Activated T-cell treated with anti-CD3 and anti-CD28 coated beads, Interleukin-2, amount 50 U/mL, for 72 hours (primary cell): ENCODE results near the gene THSD7A. TPM values are rescaled to one million over a fixed set of nuclear protein-coding genes. Genes with fewer than 3 reads are reported as not detected.

ENCODE experiments used
- ATAC-seq, 2 donors: fragments of 150-1000 bp; cut with Tn5 transposase; replicated peaks in 1 of 2; 2 replicates each; pipeline ENCODE4 v1.10.0; 2021; ENCODE audit warnings: moderate library complexity in 2 of 2, mild to moderate bottlenecking in 1 of 2
- DNase-seq, 2 donors: peaks; one replicate each; pipeline ENCODE4 v3.0.0; 2021 to 2022; ENCODE audit warnings: mixed read lengths in 1 of 2
- H3K27ac Mint-ChIP-seq: one replicate; pipeline ENCODE4 v1.8.0; 2022; ENCODE audit warnings: mild to moderate bottlenecking, moderate library complexity, mixed read lengths
- H3K27me3 Mint-ChIP-seq: one replicate; pipeline ENCODE4 v1.8.0; 2022; ENCODE audit warnings: low read depth, mixed read lengths
- H3K36me3 Mint-ChIP-seq, 2 donors: one replicate each; pipeline ENCODE4 v1.8.0; 2022; ENCODE audit warnings: mixed read lengths in 2 of 2, mild to moderate bottlenecking in 1 of 2; ENCODE audit not compliant: insufficient read depth in 2 of 2
- H3K4me1 Mint-ChIP-seq: one replicate; pipeline ENCODE4 v1.8.0; 2022; ENCODE audit warnings: low read depth, mixed read lengths
- H3K4me3 Mint-ChIP-seq, 2 donors: one replicate each; pipeline ENCODE4 v1.8.0; 2022; ENCODE audit warnings: mild to moderate bottlenecking in 2 of 2, mixed read lengths in 2 of 2, moderate library complexity in 2 of 2
- H3K9me3 Mint-ChIP-seq, 2 donors: one replicate each; pipeline ENCODE4 v1.8.0; 2022; ENCODE audit warnings: mixed read lengths in 2 of 2
- total RNA-seq, 2 donors: library from RNA; stranded (reverse); gene quantifications; one replicate each; pipeline ENCODE4 v1.2.3, GENCODE V29; 2022

The THSD7A gene
- total RNA-seq, 2 donors from 2014 or later = not detected

DNA sequence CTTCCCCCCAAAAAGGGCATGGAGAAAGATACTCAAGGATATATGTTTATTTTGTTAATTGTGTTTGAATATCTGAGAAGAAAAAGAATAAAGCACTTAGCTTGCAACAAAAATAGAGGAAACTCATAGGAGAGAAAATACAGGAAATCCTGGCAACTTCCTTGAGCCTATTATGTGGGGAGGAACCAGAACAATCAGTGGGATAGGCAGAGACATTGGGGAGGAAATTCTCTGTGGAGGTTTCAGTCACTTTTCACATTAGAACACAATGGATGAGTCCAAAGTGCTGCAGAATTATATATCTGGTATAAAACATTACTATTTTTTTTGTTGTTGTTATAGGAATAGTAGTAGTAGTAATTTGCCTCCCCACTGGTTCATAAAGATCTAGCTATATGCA lies 240.1 kb downstream of the THSD7A start:
- ATAC-seq (no peak), DNase-seq (no peak)
- no peaks in the 10 kb centered on the region for H3K36me3 Mint-ChIP-seq
- no peaks in the 10 kb centered on the region for H3K27me3 Mint-ChIP-seq
- H3K9me3 Mint-ChIP-seq = peaks cover 2 to 3% of the 10 kb centered on the region in 2 donors
- no peak overlapping the region for H3K4me3 Mint-ChIP-seq
- no peaks in the 10 kb centered on the region for H3K4me1 Mint-ChIP-seq
- H3K27ac Mint-ChIP-seq = no peak overlapping the region

- Mint-ChIP-seq H3K36me3 (no peaks in the 10 kb centered on the region), H3K4me1 (no peaks in the 10 kb centered on the region), H3K9me3 (peaks cover 2 to 3% of the 10 kb centered on the region in 2 donors), H3K27me3 (no peaks in the 10 kb centered on the region), H3K4me3 (no peak overlapping the region), H3K27ac (no peak overlapping the region)
- ATAC-seq (no peak), DNase-seq (no peak)
Observed at GRCh38 chr7:11591055-11591633, 240.9 kb downstream of the THSD7A start.

GRCh38 chr7:11589251-11589650 lies 242.7 kb downstream of the THSD7A start:
- no peak for DNase-seq
- Mint-ChIP-seq H3K36me3 (no peaks in the 10 kb centered on the region), H3K27me3 (no peaks in the 10 kb centered on the region), H3K4me3 (no peak overlapping the region), H3K4me1 (no peaks in the 10 kb centered on the region), H3K9me3 (peaks cover 0 to 2% of the 10 kb centered on the region in 2 donors), H3K27ac (no peak overlapping the region)
- no peak for ATAC-seq

DNA sequence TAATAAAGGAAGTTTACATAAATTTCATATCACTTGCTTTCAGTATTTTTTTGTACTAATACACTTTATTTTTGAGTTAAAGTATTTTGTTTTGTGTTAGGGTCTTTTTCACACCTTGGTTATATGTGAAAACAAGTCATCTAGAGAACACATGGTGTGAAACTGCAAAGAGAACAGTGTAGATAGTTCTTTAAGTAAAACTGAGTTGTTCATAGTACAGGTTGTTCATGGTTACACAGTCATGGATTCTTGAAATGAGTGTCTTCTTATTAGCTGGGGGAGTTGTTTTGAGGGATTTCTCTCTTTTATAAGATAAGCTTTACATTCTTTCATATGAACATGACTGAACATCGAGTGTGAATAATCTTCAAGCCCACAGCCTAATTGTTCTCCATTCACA lies 244.2 kb downstream of the THSD7A start:
- Mint-ChIP-seq H3K27ac (no peak overlapping the region), H3K36me3 (no peaks in the 10 kb centered on the region), H3K9me3 (peaks cover 0 to 2% of the 10 kb centered on the region in 2 donors), H3K27me3 (no peaks in the 10 kb centered on the region), H3K4me1 (no peaks in the 10 kb centered on the region), H3K4me3 (no peak overlapping the region)
- ATAC-seq (no peak), DNase-seq (no peak)

GRCh38 chr7:11587048-11587447 lies 244.9 kb downstream of the THSD7A start:
- Mint-ChIP-seq H3K36me3 (no peaks in the 10 kb centered on the region), H3K4me1 (no peaks in the 10 kb centered on the region), H3K27me3 (no peaks in the 10 kb centered on the region), H3K4me3 (no peak overlapping the region), H3K27ac (no peak overlapping the region), H3K9me3 (peaks cover 0 to 2% of the 10 kb centered on the region in 2 donors)
- no peak for DNase-seq
- no peak for ATAC-seq

DNA sequence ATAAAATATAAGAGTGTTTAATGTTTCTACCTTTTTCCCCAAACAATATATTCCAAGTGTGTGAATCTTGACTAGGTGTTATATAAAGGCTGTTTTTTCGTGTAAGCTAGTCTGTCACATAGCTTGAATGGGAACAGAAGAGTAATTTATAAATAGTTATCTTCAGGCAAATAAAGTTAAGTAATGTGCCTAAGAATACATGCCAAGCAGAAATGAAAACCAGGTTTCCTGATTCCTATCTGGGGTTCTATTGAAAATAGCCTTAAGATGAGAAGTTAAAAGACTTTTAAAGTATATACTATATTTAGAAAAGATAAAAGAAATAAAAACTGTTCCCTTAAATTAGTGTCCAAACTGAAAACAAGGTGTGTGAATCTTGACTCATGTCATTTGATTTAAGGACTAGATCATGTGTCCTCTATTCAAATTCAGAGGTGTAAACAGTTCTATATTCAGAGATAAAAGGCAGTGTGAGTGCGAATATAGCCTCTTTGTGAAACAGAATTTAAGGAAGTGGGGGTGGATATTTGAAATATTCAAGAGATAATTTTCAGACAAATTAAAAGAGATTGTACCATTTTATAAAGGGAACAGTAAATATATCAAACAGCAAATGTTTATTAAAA lies 247.5 kb downstream of the THSD7A start:
- ATAC-seq (no peak), DNase-seq (no peak)
- no peaks in the 10 kb centered on the region for H3K36me3 Mint-ChIP-seq
- no peak overlapping the region for H3K4me3 Mint-ChIP-seq
- H3K27ac Mint-ChIP-seq = no peak overlapping the region
- no peaks in the 10 kb centered on the region for H3K27me3 Mint-ChIP-seq
- no peaks in the 10 kb centered on the region for H3K4me1 Mint-ChIP-seq
- H3K9me3 Mint-ChIP-seq = peaks cover 0 to 2% of the 10 kb centered on the region in 2 donors

DNA sequence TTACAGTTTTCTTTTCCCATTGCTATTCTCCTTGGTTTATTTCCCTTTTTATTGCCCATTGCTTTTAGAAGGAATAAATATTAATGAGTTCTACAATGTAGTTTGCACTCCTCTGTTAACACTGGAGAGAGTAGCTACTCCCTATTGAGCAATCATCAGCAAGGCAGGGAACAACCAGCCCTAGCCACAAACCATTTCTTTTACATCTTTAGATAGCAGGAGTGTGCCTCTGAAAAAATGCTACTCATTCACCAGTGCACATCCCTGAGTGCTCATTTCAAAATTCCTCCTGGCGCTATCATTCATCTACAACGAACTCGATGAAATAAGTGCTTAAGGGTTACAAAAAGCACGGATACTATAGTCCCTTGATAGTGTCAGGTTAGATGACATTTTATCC lies 252.9 kb downstream of the THSD7A start:
- no peaks in the 10 kb centered on the region for H3K27me3 Mint-ChIP-seq
- DNase-seq (no peak), ATAC-seq (no peak)
- no peak overlapping the region for H3K4me3 Mint-ChIP-seq
- H3K9me3 Mint-ChIP-seq = no peaks in the 10 kb centered on the region
- no peak overlapping the region for H3K27ac Mint-ChIP-seq
- H3K4me1 Mint-ChIP-seq = no peaks in the 10 kb centered on the region
- no peaks in the 10 kb centered on the region for H3K36me3 Mint-ChIP-seq

GRCh38 chr7:11576310-11576709 lies 255.7 kb downstream of the THSD7A start:
- Mint-ChIP-seq H3K4me3 (no peak overlapping the region), H3K36me3 (no peaks in the 10 kb centered on the region), H3K27ac (no peak overlapping the region), H3K9me3 (no peaks in the 10 kb centered on the region), H3K4me1 (no peaks in the 10 kb centered on the region), H3K27me3 (no peaks in the 10 kb centered on the region)
- no peak for DNase-seq
- no peak for ATAC-seq

GRCh38 chr7:11573128-11573750 lies 258.8 kb downstream of the THSD7A start:
- H3K4me3 Mint-ChIP-seq = no peak overlapping the region
- H3K9me3 Mint-ChIP-seq = peaks cover 0 to 2% of the 10 kb centered on the region in 2 donors
- no peaks in the 10 kb centered on the region for H3K27me3 Mint-ChIP-seq
- no peaks in the 10 kb centered on the region for H3K4me1 Mint-ChIP-seq
- no peak for DNase-seq
- ATAC-seq = no peak
- no peak overlapping the region for H3K27ac Mint-ChIP-seq
- no peaks in the 10 kb centered on the region for H3K36me3 Mint-ChIP-seq

- H3K27me3 Mint-ChIP-seq = no peaks in the 10 kb centered on the region
- H3K4me1 Mint-ChIP-seq = no peaks in the 10 kb centered on the region
- no peaks in the 10 kb centered on the region for H3K36me3 Mint-ChIP-seq
- H3K27ac Mint-ChIP-seq = no peak overlapping the region
- peaks cover 0 to 2% of the 10 kb centered on the region in 2 donors for H3K9me3 Mint-ChIP-seq
- no peak for DNase-seq
- no peak for ATAC-seq
- no peak overlapping the region for H3K4me3 Mint-ChIP-seq
Observed at GRCh38 chr7:11570922-11571550, 261.0 kb downstream of the THSD7A start.

DNA sequence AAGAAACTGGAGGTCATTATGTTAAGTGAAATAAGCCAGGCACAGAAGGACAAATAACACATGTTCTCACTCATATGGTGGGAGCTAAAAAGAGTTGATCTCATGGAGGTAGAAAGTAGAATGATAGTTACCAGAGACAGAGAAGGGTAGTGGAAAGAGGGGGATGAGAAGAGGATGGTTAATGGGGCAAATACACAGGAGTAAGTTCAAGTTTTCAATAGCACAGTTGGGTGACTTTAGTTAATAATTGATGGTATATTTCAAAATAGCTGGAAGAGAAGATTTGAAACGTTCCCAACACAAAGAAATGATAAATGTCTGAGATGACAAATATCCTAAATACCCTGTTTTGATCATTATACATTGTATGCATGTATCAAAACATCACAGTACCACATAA lies 261.8 kb downstream of the THSD7A start:
- Mint-ChIP-seq H3K27me3 (no peaks in the 10 kb centered on the region), H3K9me3 (peaks cover 0 to 2% of the 10 kb centered on the region in 2 donors), H3K36me3 (no peaks in the 10 kb centered on the region), H3K4me3 (no peak overlapping the region), H3K27ac (no peak overlapping the region), H3K4me1 (no peaks in the 10 kb centered on the region)
- no peak for DNase-seq
- ATAC-seq = no peak

DNA sequence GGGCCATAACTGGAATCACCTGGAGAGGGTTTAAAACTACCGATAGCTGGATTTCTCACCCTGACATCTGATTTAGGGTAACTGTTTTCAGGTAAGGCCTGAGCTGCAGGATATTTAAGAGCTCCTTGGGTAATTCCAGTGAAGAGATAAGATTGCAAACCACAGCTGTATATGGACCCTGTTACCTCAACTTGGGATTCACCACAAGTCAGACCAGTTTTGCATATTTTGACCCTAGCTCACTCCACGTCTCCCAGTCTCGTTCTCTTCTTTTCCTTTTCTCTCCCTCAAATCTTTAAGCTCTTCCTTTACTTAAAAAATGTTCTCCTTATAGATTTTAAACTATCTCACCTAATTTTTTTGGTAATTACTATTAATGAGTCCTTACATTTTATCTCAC lies 264.4 kb downstream of the THSD7A start:
- Mint-ChIP-seq H3K36me3 (no peaks in the 10 kb centered on the region), H3K4me1 (no peaks in the 10 kb centered on the region), H3K9me3 (peaks cover 0 to 2% of the 10 kb centered on the region in 2 donors), H3K27me3 (no peaks in the 10 kb centered on the region), H3K4me3 (no peak overlapping the region), H3K27ac (no peak overlapping the region)
- no peak for DNase-seq
- no peak for ATAC-seq

DNA sequence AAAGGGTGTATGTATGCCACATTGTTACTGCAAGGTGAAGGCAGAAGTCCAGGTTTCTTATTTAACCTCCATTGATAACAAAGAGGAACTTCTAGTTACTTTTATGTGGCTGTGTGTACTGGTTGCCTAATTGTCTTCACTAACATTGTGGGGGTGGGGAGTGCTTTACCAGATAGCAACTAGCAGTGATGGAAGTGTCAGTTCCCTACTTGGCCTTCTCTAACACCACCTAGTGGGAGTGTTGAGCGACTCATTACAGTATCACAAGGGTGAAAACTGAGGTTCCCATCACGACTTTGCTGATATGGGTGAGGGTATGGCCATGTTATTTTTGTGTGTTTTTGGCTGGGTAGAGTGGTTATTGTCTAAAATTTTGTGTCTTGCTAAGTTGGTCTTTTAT lies 274.4 kb downstream of the THSD7A start:
- H3K4me3 Mint-ChIP-seq = no peak overlapping the region
- H3K36me3 Mint-ChIP-seq = no peaks in the 10 kb centered on the region
- no peaks in the 10 kb centered on the region for H3K27me3 Mint-ChIP-seq
- H3K9me3 Mint-ChIP-seq = peaks cover 0 to 7% of the 10 kb centered on the region in 2 donors
- no peak for ATAC-seq
- H3K27ac Mint-ChIP-seq = no peak overlapping the region
- no peaks in the 10 kb centered on the region for H3K4me1 Mint-ChIP-seq
- no peak for DNase-seq
